Spleen (tissue), 7 donors: Measurements from ENCODE around the gene PRKACB.

Experiments
- POLR2AphosphoS5 ChIP-seq, 3 donors: sonication (generic); formaldehyde crosslinking; IDR thresholded peaks; one replicate each; pipeline ENCODE4 v1.5.1; 2017; ENCODE audit warnings: antibody characterized with exemption in 3 of 3
- TF ChIP-seq, protein P1 (sequence below), 11 experiments: fragments of 200-600 bp in 7 of 11; fragments of 450-650 bp in 4 of 11; sonication (generic) in 4 of 11; IDR thresholded peaks in 8 of 11; conservative IDR thresholded peaks in 3 of 11; 1 replicate in 7 of 11; 2 replicates in 4 of 11; pipeline versions ENCODE4 v1.4.0 to v1.8.0; 2016 to 2021; ENCODE audit warnings: antibody characterized with exemption in 11 of 11, inconsistent platforms in 4 of 11, mild to moderate bottlenecking in 1 of 11
- donor health status: DM: no; HTN: no; CAD: no; lungs with moderate emphysema.
- donor health status: DM: no; HTN: no; CAD: no.
- donor health status: DM: no; HTN: no; CAD: no.

DNA sequence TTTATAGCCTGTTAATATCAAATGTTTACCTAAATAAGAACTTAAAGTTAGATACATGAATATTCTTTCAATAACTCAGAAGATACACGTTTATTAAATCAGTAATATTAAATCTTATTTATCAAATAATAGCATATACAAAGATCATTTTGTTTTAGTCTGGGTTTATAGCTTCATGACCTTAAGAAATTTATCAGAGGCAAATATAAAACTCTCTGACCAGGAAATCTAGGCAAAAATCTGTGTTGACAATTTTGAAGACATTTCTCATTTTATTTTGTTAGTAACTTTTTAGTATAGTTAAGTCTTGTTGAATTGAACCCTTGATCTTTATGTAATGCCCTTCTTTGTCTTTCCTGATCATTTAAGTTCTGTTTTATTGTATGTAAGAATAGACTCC lies 46.4 kb downstream of the PRKACB start:
- TF ChIP-seq POLR2AphosphoS5 (IDR thresholded peaks at IDR 0.05), result no peak
- TF ChIP-seq, protein P1, sequence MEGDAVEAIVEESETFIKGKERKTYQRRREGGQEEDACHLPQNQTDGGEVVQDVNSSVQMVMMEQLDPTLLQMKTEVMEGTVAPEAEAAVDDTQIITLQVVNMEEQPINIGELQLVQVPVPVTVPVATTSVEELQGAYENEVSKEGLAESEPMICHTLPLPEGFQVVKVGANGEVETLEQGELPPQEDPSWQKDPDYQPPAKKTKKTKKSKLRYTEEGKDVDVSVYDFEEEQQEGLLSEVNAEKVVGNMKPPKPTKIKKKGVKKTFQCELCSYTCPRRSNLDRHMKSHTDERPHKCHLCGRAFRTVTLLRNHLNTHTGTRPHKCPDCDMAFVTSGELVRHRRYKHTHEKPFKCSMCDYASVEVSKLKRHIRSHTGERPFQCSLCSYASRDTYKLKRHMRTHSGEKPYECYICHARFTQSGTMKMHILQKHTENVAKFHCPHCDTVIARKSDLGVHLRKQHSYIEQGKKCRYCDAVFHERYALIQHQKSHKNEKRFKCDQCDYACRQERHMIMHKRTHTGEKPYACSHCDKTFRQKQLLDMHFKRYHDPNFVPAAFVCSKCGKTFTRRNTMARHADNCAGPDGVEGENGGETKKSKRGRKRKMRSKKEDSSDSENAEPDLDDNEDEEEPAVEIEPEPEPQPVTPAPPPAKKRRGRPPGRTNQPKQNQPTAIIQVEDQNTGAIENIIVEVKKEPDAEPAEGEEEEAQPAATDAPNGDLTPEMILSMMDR (IDR thresholded peaks at IDR 0.05 in 8 of 11, conservative IDR thresholded peaks at IDR 0.05 in 3 of 11), result no peak
